Uterus (tissue), 4 donors: ENCODE measurements around the gene TOR4A. TPM values are rescaled to one million over a fixed set of nuclear protein-coding genes. Genes with fewer than 3 reads are reported as not detected.

Source experiments
- DNase-seq, 2 donors: peaks; one replicate each; pipeline ENCODE4 v3.0.0-alpha.2; 2019 to 2020
- H3K27ac ChIP-seq, 2 donors: fragments of 200-600 bp; sonication (generic); 1 replicate in 1 of 2; 2 replicates in 1 of 2; pipeline ENCODE4 v1.5.1; 2016 to 2018
- H3K27me3 ChIP-seq, 2 donors: fragments of 200-600 bp; sonication (generic); one replicate each; pipeline ENCODE4 v1.5.1; 2018 to 2019; ENCODE audit warnings: control low read depth in 1 of 2
- H3K36me3 ChIP-seq, 2 donors: fragments of 200-600 bp; sonication (generic); one replicate each; pipeline ENCODE4 v1.5.1; 2019; ENCODE audit warnings: control low read depth in 1 of 2
- H3K4me1 ChIP-seq, 2 donors: fragments of 200-600 bp; sonication (generic); one replicate each; pipeline ENCODE4 v1.5.1; 2018 to 2019; ENCODE audit warnings: control low read depth in 1 of 2
- H3K4me3 ChIP-seq, 2 donors: fragments of 200-600 bp; sonication (generic); 1 replicate in 1 of 2; 2 replicates in 1 of 2; pipeline ENCODE4 v1.5.1; 2018 to 2019; ENCODE audit warnings: mild to moderate bottlenecking in 1 of 2
- H3K9me3 ChIP-seq, 2 donors: fragments of 200-600 bp; sonication (generic); one replicate each; pipeline ENCODE4 v1.5.1; 2019; ENCODE audit warnings: control low read depth in 1 of 2
- CTCF ChIP-seq, 4 experiments: fragments of 200-600 bp in 2 of 4; fragments of 450-650 bp in 2 of 4; sonication (generic) in 2 of 4; IDR thresholded peaks; one replicate each; pipeline ENCODE4 v1.5.1; 2016 to 2019; ENCODE audit warnings: antibody characterized with exemption in 4 of 4, mild to moderate bottlenecking in 2 of 4, moderate library complexity in 1 of 4
- POLR2A ChIP-seq, 2 donors: fragments of 450-650 bp; IDR thresholded peaks; one replicate each; pipeline ENCODE4 v1.6.1; 2016; ENCODE audit warnings: antibody characterized with exemption in 2 of 2, mild to moderate bottlenecking in 1 of 2, moderate library complexity in 1 of 2
- intact Hi-C: fragments of 100-400 bp; cut with DNase I; formaldehyde crosslinking; loops from one replicate; pipeline ENCODE4 v1.15.1; 2023; ENCODE audit warnings: low total_unique reads
- total RNA-seq, 4 donors: library from RNA; depleted of rRNA in 3 of 4; stranded (reverse); fragments of >200 nt in 3 of 4; gene quantifications; one replicate each; pipeline versions ENCODE4 v1.1.0 to v1.2.4, GENCODE V29; 2014 to 2023
- donor health status: DM: yes; HTN: yes; CAD: no.

Gene TOR4A
- total RNA-seq, 4 donors from 2014 or later: 2.6 to 12.7 (median 11.5) TPM

DNA sequence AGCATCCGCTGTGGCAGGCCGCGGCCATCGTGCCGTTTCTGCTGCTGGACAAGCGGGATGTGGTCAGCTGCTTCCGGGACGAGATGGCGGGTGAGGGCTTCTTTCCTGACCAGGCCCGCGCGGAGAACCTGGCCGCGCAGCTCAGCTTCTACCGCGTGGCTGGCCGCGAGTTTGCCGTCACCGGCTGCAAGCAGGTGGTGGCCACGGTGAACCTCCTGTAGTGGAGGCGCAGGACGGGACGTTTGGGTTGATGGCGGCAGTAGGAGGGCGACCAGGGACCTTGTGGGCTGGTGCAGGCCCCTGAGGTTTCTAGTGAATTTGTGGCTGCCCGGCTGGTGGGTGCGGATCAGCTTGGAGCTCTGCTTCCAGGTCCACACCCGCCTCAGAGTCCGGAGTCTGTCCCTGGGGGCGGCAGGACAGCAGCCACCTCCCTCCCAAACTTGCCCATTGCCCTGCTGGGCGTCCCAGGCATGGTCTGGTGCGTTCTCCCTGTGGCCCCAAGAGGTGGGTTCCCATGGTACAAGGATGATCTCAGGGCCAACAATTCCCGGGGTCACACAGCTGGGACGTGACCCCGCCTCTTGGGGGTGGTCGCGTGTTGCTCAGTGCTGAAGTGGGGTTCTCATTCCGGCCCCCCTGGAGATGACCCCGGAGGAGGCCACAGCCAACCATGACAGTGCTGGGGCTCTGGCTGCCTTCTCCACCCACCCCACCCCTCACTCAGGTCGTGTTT is 2.4 kb downstream of the TOR4A start:
- Histone ChIP-seq H3K9me3 (no peaks in the 10 kb centered on the region), H3K4me3 (no peak overlapping the region), H3K4me1 (peaks cover 0 to 10% of the 10 kb centered on the region in 2 donors), H3K27ac (no peak overlapping the region), H3K27me3 (no peaks in the 10 kb centered on the region), H3K36me3 (no peaks in the 10 kb centered on the region)
- intact Hi-C loops: no loop called here
- TF ChIP-seq CTCF (IDR thresholded peaks at IDR 0.05): no peak
- no peak for TF ChIP-seq POLR2A (IDR thresholded peaks at IDR 0.05)
- DNase-seq: no peak

DNA sequence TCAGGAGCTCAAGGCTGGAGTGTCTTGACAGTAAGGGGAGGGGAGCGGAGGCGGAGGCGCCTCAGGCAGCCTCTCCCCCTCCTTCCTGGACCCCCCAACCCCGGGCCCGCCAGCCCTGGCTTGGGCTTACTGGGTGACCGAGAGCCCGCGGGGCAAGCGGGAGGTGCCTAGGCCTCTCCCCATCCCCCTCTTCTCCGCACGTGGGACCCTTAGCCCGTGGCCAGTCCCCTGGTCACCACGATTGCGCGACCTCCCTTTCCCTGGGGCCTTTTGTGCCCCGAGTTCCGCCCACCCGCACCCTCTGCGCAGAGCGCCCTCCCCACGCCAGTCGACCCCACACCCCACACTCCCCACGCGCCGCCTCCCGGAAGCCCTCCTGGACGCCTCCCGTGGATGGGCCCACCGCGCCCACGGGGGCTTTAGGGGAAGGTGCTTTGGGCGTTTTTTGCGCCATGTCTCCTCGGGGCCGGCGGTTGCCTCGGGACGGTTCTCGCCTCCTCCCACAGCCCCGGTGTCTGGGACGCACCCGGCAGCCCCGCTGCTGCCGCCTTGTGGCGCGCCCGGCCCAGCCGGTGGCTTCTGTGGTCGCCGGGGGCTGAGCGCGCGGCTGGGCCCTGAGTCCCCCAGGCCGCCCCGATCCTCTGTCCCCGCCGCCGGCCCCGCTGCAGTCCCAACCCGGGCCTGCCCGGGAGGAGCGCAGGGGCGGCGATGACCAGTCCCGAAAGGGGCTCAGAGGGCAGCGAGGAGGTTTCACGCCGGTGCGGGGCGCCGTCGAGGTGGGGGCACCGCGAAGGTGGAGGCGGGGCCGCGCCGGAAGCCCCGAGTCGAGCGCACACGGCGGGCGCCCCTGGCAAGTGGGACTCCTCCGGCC is 3.2 kb downstream of the TOR4A start:
- no peak for DNase-seq
- intact Hi-C loops: no loop called here

DNA sequence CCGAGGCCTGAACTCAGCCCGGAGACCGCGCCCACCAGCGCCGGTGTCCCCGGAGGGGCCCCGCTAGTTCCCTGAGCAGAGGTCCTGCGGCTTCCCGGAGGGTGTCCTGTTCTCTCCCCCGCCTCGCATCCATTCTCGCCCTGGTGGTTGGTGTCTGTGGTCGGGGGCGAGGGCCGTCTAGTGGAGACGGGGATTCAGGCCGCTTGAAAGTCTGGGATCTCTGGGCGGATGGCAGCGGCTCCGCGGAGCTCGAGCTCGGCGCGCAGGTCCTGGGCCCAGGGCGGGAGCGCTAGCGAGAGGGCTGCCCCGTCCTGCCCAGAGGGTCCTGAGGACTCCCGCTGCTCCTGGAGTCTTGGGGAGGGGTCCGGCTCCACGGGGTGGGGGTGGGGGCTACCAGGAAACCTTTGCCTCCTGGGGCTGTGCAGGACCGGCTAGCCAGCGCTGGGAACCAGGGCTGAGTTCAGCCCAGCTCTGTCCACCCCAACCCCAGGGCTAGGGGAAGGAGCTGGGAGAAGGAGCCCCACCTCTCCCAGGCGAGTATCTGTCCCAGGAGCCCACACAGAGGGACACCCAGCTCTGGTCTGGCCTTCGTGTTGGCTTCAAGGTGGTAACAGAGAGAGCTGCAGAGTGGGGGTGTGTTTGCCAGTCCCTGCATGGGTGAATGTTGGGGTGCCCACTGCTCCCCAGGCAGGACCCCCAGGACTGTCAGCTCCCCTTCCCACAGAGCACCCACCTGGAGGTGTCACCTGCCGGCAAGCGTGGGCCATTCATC is 4.0 kb downstream of the TOR4A start:
- no peaks in the 10 kb centered on the region for H3K27me3 ChIP-seq
- no peak for DNase-seq
- H3K4me1 ChIP-seq: peaks cover 0 to 8% of the 10 kb centered on the region in 2 donors
- H3K36me3 ChIP-seq: no peaks in the 10 kb centered on the region
- TF ChIP-seq CTCF (IDR thresholded peaks at IDR 0.05): no peak
- H3K27ac ChIP-seq: no peak overlapping the region
- H3K4me3 ChIP-seq: no peak overlapping the region
- H3K9me3 ChIP-seq: no peaks in the 10 kb centered on the region
- intact Hi-C loops: no loop called here

More for the DNA sequence above, 3.2 kb downstream of the TOR4A start:
- Histone ChIP-seq H3K36me3 (no peaks in the 10 kb centered on the region), H3K4me3 (no peak overlapping the region), H3K9me3 (no peaks in the 10 kb centered on the region), H3K27ac (no peak overlapping the region), H3K4me1 (peaks cover 0 to 10% of the 10 kb centered on the region in 2 donors), H3K27me3 (no peaks in the 10 kb centered on the region)
- TF ChIP-seq POLR2A (IDR thresholded peaks at IDR 0.05): no peak
- TF ChIP-seq CTCF (IDR thresholded peaks at IDR 0.05): no peak

DNA sequence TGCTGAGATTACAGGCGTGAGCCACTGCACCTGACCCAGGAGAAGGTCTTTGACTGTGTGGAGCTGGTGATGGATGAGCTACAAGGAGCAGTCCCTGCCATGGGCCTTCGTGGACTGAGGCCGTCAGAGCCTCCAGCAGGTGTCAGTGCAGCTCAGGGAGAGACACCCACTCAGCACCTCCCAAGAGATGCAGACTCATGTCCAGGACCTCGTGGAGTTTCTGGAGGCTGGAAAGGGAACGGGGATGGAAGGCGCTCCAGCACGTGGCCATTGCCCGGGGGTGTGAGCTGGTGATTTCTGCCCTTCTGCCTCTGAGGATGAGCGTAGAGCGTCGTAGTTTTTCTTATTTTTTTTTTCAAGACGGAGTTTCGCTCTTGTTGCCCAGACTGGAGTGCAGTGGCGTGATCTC is 9.5 kb downstream of the TOR4A start:
- Histone ChIP-seq H3K4me1 (no peaks in the 10 kb centered on the region), H3K36me3 (no peaks in the 10 kb centered on the region), H3K27me3 (no peaks in the 10 kb centered on the region), H3K27ac (no peak overlapping the region), H3K4me3 (no peak overlapping the region), H3K9me3 (no peaks in the 10 kb centered on the region)
- peak in 1 of 2 donors; percentile 17 for DNase-seq
- intact Hi-C loops: no loop called here
- TF ChIP-seq CTCF (IDR thresholded peaks at IDR 0.05): peak in 3 of 4 experiments; percentile 24 to 57 (median 43)
- TF ChIP-seq POLR2A (IDR thresholded peaks at IDR 0.05): no peak
